ENCODE data around the gene PPARA.

Gene PPARA

GRCh38 chr22:46149512-46150033, 753 bp upstream of the PPARA start:
- DNase-seq (ENCODE audit: low read depth in 1 of 2, low spot score in 1 of 2), result peak; percentile 29 to 49
- Histone ChIP-seq H3K4me3 (replicated peaks; ENCODE audit: insufficient read depth, low read length) (peak overlapping the region; percentile 86), H3K27ac (replicated peaks) (no peak overlapping the region), H3K27me3 (ENCODE audit: insufficient read depth, poor library complexity, severe bottlenecking) (peaks cover 8% of the 10 kb centered on the region)
- TF ChIP-seq CTCF (IDR thresholded peaks at IDR 0.05; ENCODE audit: insufficient read depth, low read length) (no peak), SPI1 (IDR thresholded peaks at IDR 0.05; ENCODE audit: borderline replicate concordance, low read depth) (no peak), POLR2AphosphoS5 (IDR thresholded peaks at IDR 0.05; ENCODE audit: low read depth) (no peak), GABPA (IDR thresholded peaks at IDR 0.05; ENCODE audit: low read depth) (no peak), REST (IDR thresholded peaks at IDR 0.05; ENCODE audit: insufficient replicate concordance, low read depth) (no peak)

GRCh38 chr22:46150655-46151477, 540 bp downstream of the PPARA start:
- peak overlapping the region; percentile 57 for H3K27ac ChIP-seq (replicated peaks)
- peaks cover 8% of the 10 kb centered on the region for H3K27me3 ChIP-seq (ENCODE audit: insufficient read depth, poor library complexity, severe bottlenecking)
- DNase-seq (ENCODE audit: low read depth in 1 of 2, low spot score in 1 of 2), result peak in 1 of 2 experiments; percentile 15
- TF ChIP-seq POLR2AphosphoS5 (IDR thresholded peaks at IDR 0.05; ENCODE audit: low read depth), result no peak
- TF ChIP-seq SPI1 (IDR thresholded peaks at IDR 0.05; ENCODE audit: borderline replicate concordance, low read depth), result no peak
- TF ChIP-seq GABPA (IDR thresholded peaks at IDR 0.05; ENCODE audit: low read depth), result no peak
- TF ChIP-seq REST (IDR thresholded peaks at IDR 0.05; ENCODE audit: insufficient replicate concordance, low read depth), result no peak
- no peak for TF ChIP-seq CTCF (IDR thresholded peaks at IDR 0.05; ENCODE audit: insufficient read depth, low read length)
- H3K4me3 ChIP-seq (replicated peaks; ENCODE audit: insufficient read depth, low read length), result peak overlapping the region; percentile 86

- peaks cover 3% of the 10 kb centered on the region for H3K27me3 ChIP-seq (ENCODE audit: insufficient read depth, poor library complexity, severe bottlenecking)
- no peak for DNase-seq (ENCODE audit: low read depth in 1 of 2, low spot score in 1 of 2)
- H3K4me3 ChIP-seq (replicated peaks; ENCODE audit: insufficient read depth, low read length), result no peak overlapping the region
- H3K27ac ChIP-seq (replicated peaks), result no peak overlapping the region
- no peak for TF ChIP-seq CTCF (IDR thresholded peaks at IDR 0.05; ENCODE audit: insufficient read depth, low read length)
- TF ChIP-seq GABPA (IDR thresholded peaks at IDR 0.05; ENCODE audit: low read depth), result no peak
- TF ChIP-seq SPI1 (IDR thresholded peaks at IDR 0.05; ENCODE audit: borderline replicate concordance, low read depth), result no peak
- TF ChIP-seq REST (IDR thresholded peaks at IDR 0.05; ENCODE audit: insufficient replicate concordance, low read depth), result peak; percentile 88
- no peak for TF ChIP-seq POLR2AphosphoS5 (IDR thresholded peaks at IDR 0.05; ENCODE audit: low read depth)
These were observed 3.6 kb downstream of the PPARA start for GRCh38 chr22:46153930-46154329.
